Neural progenitor cell (in vitro differentiated cells): ENCODE results near the gene PHGDH.

Source experiments
- CTCF ChIP-seq: fragments of 200-600 bp; sonication (generic); IDR thresholded peaks from 2 replicates; pipeline ENCODE4 v1.5.1; 2017; ENCODE audit warnings: antibody characterized with exemption, mild to moderate bottlenecking
- EZH2 ChIP-seq: fragments of 200-600 bp; sonication (generic); IDR thresholded peaks from 2 replicates; pipeline ENCODE4 v1.6.1; 2017; ENCODE audit warnings: antibody characterized with exemption, mild to moderate bottlenecking, moderate library complexity

- TF ChIP-seq CTCF = no peak
- TF ChIP-seq EZH2 = no peak
These were observed 25.4 kb downstream of the PHGDH start for GRCh38 chr1:119737040-119737682.
